GM18907 (cell line): Measurements from ENCODE around the gene MYO15B.
"Not testable (repeated sequence)": the region's sequence is repeated elsewhere in the genome, so short reads cannot be mapped to it uniquely, and the experiment has no call there.

Experiments
- ATAC-seq: cut with Tn5 transposase; IDR thresholded peaks from one replicate; pipeline ENCODE4 v1.9.1; 2021; ENCODE audit warnings: mild to moderate bottlenecking, moderate library complexity; ENCODE audit not compliant: unreplicated experiment

The MYO15B gene

GRCh38 chr17:75637143-75637538 is 49.5 kb downstream of the MYO15B start:
- ATAC-seq, result no peak

GRCh38 chr17:75637551-75637950 is 50.0 kb downstream of the MYO15B start:
- no peak for ATAC-seq

- not testable (repeated sequence) for ATAC-seq
These were observed 50.4 kb downstream of the MYO15B start for GRCh38 chr17:75638039-75638438.

GRCh38 chr17:75638893-75639292 is 51.3 kb downstream of the MYO15B start:
- no peak for ATAC-seq

- no peak for ATAC-seq
These were observed 51.7 kb downstream of the MYO15B start for GRCh38 chr17:75639327-75639726.

GRCh38 chr17:75639771-75640555 is 52.4 kb downstream of the MYO15B start:
- ATAC-seq, result no peak

GRCh38 chr17:75640556-75641119 is 53.0 kb downstream of the MYO15B start:
- ATAC-seq, result no peak

GRCh38 chr17:75641343-75641742 is 53.7 kb downstream of the MYO15B start:
- no peak for ATAC-seq

GRCh38 chr17:75642182-75642783 is 54.7 kb downstream of the MYO15B start:
- no peak for ATAC-seq

GRCh38 chr17:75642784-75643642 is 55.4 kb downstream of the MYO15B start:
- ATAC-seq, result no peak

- no peak for ATAC-seq
These were observed 56.0 kb downstream of the MYO15B start for GRCh38 chr17:75643643-75644017.

- no peak for ATAC-seq
These were observed 57.9 kb downstream of the MYO15B start for GRCh38 chr17:75645501-75645888.

- peak; percentile 84 for ATAC-seq
These were observed 58.5 kb downstream of the MYO15B start for GRCh38 chr17:75645889-75646637.

GRCh38 chr17:75646638-75646992 is 59.0 kb downstream of the MYO15B start:
- ATAC-seq, result no peak

GRCh38 chr17:75647061-75647460 is 59.5 kb downstream of the MYO15B start:
- no peak for ATAC-seq

- ATAC-seq, result no peak
These were observed 60.3 kb downstream of the MYO15B start for GRCh38 chr17:75647921-75648320.

- ATAC-seq, result no peak
These were observed 62.1 kb downstream of the MYO15B start for GRCh38 chr17:75649687-75650086.

- no peak for ATAC-seq
These were observed 63.3 kb downstream of the MYO15B start for GRCh38 chr17:75650874-75651273.

GRCh38 chr17:75652341-75652740 is 64.7 kb downstream of the MYO15B start:
- ATAC-seq, result no peak

GRCh38 chr17:75652934-75653549 is 65.4 kb downstream of the MYO15B start:
- ATAC-seq, result no peak
